OCI-LY1 (cell line): Measurements from ENCODE around the gene CRYGS.

ENCODE experiments used
- EZH2 ChIP-seq: fragments of 200-600 bp; sonication (generic), shearing (Covaris generic); IDR thresholded peaks from 2 replicates; pipeline ENCODE4 v1.8.0; 2017; ENCODE audit warnings: borderline replicate concordance, mixed run types, mild to moderate bottlenecking, antibody characterized with exemption, low read length, moderate library complexity, mixed read lengths
- TF ChIP-seq, protein P1 (sequence below): fragments of 200-600 bp; sonication (generic), shearing (Covaris generic); IDR thresholded peaks from 2 replicates; pipeline ENCODE4 v1.5.1; 2017; ENCODE audit warnings: mild to moderate bottlenecking, antibody characterized with exemption, low read length, moderate library complexity, mixed read lengths

- TF ChIP-seq, protein P1, sequence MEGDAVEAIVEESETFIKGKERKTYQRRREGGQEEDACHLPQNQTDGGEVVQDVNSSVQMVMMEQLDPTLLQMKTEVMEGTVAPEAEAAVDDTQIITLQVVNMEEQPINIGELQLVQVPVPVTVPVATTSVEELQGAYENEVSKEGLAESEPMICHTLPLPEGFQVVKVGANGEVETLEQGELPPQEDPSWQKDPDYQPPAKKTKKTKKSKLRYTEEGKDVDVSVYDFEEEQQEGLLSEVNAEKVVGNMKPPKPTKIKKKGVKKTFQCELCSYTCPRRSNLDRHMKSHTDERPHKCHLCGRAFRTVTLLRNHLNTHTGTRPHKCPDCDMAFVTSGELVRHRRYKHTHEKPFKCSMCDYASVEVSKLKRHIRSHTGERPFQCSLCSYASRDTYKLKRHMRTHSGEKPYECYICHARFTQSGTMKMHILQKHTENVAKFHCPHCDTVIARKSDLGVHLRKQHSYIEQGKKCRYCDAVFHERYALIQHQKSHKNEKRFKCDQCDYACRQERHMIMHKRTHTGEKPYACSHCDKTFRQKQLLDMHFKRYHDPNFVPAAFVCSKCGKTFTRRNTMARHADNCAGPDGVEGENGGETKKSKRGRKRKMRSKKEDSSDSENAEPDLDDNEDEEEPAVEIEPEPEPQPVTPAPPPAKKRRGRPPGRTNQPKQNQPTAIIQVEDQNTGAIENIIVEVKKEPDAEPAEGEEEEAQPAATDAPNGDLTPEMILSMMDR: no peak
- TF ChIP-seq EZH2: no peak
Measured at GRCh38 chr3:186530415-186530814, 13.8 kb downstream of the CRYGS start.
